H1 (cell line): Measurements from ENCODE around the gene YPEL5. TPM values are rescaled to one million over a fixed set of nuclear protein-coding genes. Genes with fewer than 3 reads are reported as not detected.

ENCODE experiments used
- CTCF ChIA-PET: fragments of 300-600 bp; sonication (Branson Sonifier 250); formaldehyde crosslinking; loops from one replicate; lab custom pipeline; 2021; ENCODE audit not compliant: partially characterized antibody; lab: Charles Lee
- POLR2A ChIA-PET: fragments of 300-600 bp; sonication (Branson Sonifier 250); formaldehyde crosslinking; loops from one replicate; lab custom pipeline; 2021; ENCODE audit warnings: inconsistent platforms; ENCODE audit not compliant: partially characterized antibody; lab: Charles Lee
- DNase-seq, 2 experiments: peaks; one replicate each; pipeline versions ENCODE4 v3.0.0 to v3.0.0-alpha.2; 2010 to 2022; ENCODE audit warnings: low spot score in 2 of 2, low read depth in 1 of 2, mixed read lengths in 1 of 2
- FAIRE-seq: peaks from 2 replicates; lab custom pipeline; 2011; peaks lifted over from hg19 to GRCh38; lab: Jason Lieb, UNC
- H2AFZ ChIP-seq: 2 replicates; pipeline ENCODE4 v1.8.1; 2012; ENCODE audit warnings: low read length, inconsistent platforms
- H2AK5ac ChIP-seq: 2 replicates; pipeline ENCODE4 v1.6.1; 2013; ENCODE audit warnings: low read depth, low read length
- H2BK120ac ChIP-seq: replicated peaks from 2 replicates; pipeline ENCODE3; 2013; ENCODE audit warnings: low read depth, low read length, inconsistent platforms
- H2BK12ac ChIP-seq: 2 replicates; pipeline ENCODE4 v1.6.1; 2013; ENCODE audit warnings: low read depth, low read length
- H2BK15ac ChIP-seq: 2 replicates; pipeline ENCODE4 v1.6.1; 2013; ENCODE audit warnings: low read length
- H2BK20ac ChIP-seq: 2 replicates; pipeline ENCODE4 v1.6.1; 2013; ENCODE audit warnings: low read length
- H2BK5ac ChIP-seq: 2 replicates; pipeline ENCODE4 v1.6.1; 2013; ENCODE audit warnings: low read depth, low read length
- H3K14ac ChIP-seq: 2 replicates; pipeline ENCODE4 v1.6.1; 2013; ENCODE audit warnings: inconsistent platforms; ENCODE audit not compliant: insufficient read length
- H3K18ac ChIP-seq: 2 replicates; pipeline ENCODE4 v1.6.1; 2013; ENCODE audit warnings: low read length; ENCODE audit errors: extremely low read depth
- H3K23ac ChIP-seq: 2 replicates; pipeline ENCODE4 v1.6.1; 2013; ENCODE audit warnings: inconsistent platforms; ENCODE audit not compliant: insufficient read length
- H3K23me2 ChIP-seq: 2 replicates; pipeline ENCODE4 v1.6.1; 2013; ENCODE audit warnings: low read depth, low read length
- H3K27ac ChIP-seq: 2 replicates; pipeline ENCODE4 v1.6.1; 2011; ENCODE audit warnings: low read depth, low read length, inconsistent platforms
- H3K27me3 ChIP-seq, 4 experiments: replicated peaks in 1 of 4; 1 replicate in 1 of 4; 2 replicates in 3 of 4; pipeline versions ENCODE4 v1.6.1 to v1.8.1; 2011 to 2013; ENCODE audit warnings: low read length in 3 of 4, mild to moderate bottlenecking in 3 of 4, inconsistent platforms in 2 of 4, mixed read lengths in 2 of 4, moderate library complexity in 1 of 4; ENCODE audit not compliant: control insufficient read depth in 3 of 4, insufficient read depth in 3 of 4; ENCODE audit errors: extremely low read depth in 1 of 4
- H3K36me3 ChIP-seq, 4 experiments: 2 replicates each; pipeline versions ENCODE4 v1.6.1 to v1.8.1; 2011 to 2013; ENCODE audit warnings: mild to moderate bottlenecking in 4 of 4, low read length in 3 of 4, moderate library complexity in 2 of 4, control low read depth in 1 of 4, inconsistent platforms in 1 of 4; ENCODE audit not compliant: insufficient read depth in 4 of 4, control insufficient read depth in 2 of 4
- H3K4ac ChIP-seq: replicated peaks from 2 replicates; pipeline ENCODE3; 2013; ENCODE audit warnings: low read length, low read depth, mixed read lengths, inconsistent platforms; ENCODE audit not compliant: insufficient read length
- H3K4me1 ChIP-seq, 4 experiments: replicated peaks in 1 of 4; 1 replicate in 1 of 4; 2 replicates in 3 of 4; pipeline versions ENCODE4 v1.6.1 to v1.8.1; 2011 to 2013; ENCODE audit warnings: low read length in 3 of 4, inconsistent platforms in 2 of 4, mixed read lengths in 1 of 4; ENCODE audit not compliant: insufficient read depth in 4 of 4, control insufficient read depth in 3 of 4
- H3K4me2 ChIP-seq, 2 experiments: 2 replicates each; pipeline versions ENCODE4 v1.6.1 to v1.8.1; 2011 to 2013; ENCODE audit warnings: low read depth in 2 of 2, low read length in 2 of 2, control low read depth in 1 of 2, inconsistent platforms in 1 of 2, mild to moderate bottlenecking in 1 of 2; ENCODE audit not compliant: insufficient read depth in 1 of 2
- H3K4me3 ChIP-seq, 4 experiments: fragments of 200-600, 300-600 bp in 1 of 4; sonication (generic), shearing (Covaris generic), sonication (Bioruptor Twin) in 1 of 4; 2 replicates each; pipeline versions ENCODE4 v1.5.1 to v1.8.1; 2011 to 2016; ENCODE audit warnings: low read length in 4 of 4, low read depth in 3 of 4, control low read depth in 2 of 4, inconsistent platforms in 2 of 4, mild to moderate bottlenecking in 2 of 4, mixed read lengths in 1 of 4, moderate library complexity in 1 of 4; ENCODE audit not compliant: insufficient read depth in 2 of 4; ENCODE audit errors: extremely low read depth in 1 of 4
- H3K56ac ChIP-seq: replicated peaks from 2 replicates; pipeline ENCODE3; 2013; ENCODE audit warnings: low read depth, mild to moderate bottlenecking, mixed read lengths, low read length, inconsistent platforms; ENCODE audit not compliant: insufficient read length
- H3K79me1 ChIP-seq: 2 replicates; pipeline ENCODE4 v1.6.1; 2013; ENCODE audit warnings: low read depth, low read length, control low read depth
- H3K79me2 ChIP-seq, 2 experiments: 2 replicates each; pipeline versions ENCODE4 v1.6.1 to v1.8.1; 2012 to 2013; ENCODE audit warnings: low read length in 2 of 2, mild to moderate bottlenecking in 2 of 2, inconsistent platforms in 1 of 2; ENCODE audit not compliant: insufficient read depth in 2 of 2, control insufficient read depth in 1 of 2
- H3K9ac ChIP-seq, 4 experiments: replicated peaks in 1 of 4; 1 replicate in 1 of 4; 2 replicates in 3 of 4; pipeline versions ENCODE4 v1.6.1 to v1.8.1; 2011 to 2013; ENCODE audit warnings: low read depth in 3 of 4, low read length in 3 of 4, control low read depth in 2 of 4, mild to moderate bottlenecking in 2 of 4, moderate library complexity in 2 of 4, inconsistent platforms in 1 of 4; ENCODE audit errors: extremely low read depth in 1 of 4
- H3K9me3 ChIP-seq, 2 experiments: 2 replicates each; pipeline versions ENCODE4 v1.6.1 to v1.8.1; 2012 to 2013; ENCODE audit warnings: mild to moderate bottlenecking in 2 of 2, moderate library complexity in 2 of 2, control low read depth in 1 of 2, inconsistent platforms in 1 of 2, low read depth in 1 of 2, low read length in 1 of 2, mixed read lengths in 1 of 2; ENCODE audit not compliant: insufficient read depth in 2 of 2
- H4K20me1 ChIP-seq, 2 experiments: replicated peaks in 1 of 2; 2 replicates each; pipeline versions ENCODE3 to v1.8.1; 2011 to 2013; ENCODE audit warnings: inconsistent platforms in 2 of 2, low read length in 2 of 2, mild to moderate bottlenecking in 1 of 2; ENCODE audit not compliant: insufficient read depth in 2 of 2, control insufficient read depth in 1 of 2
- H4K5ac ChIP-seq: 2 replicates; pipeline ENCODE4 v1.6.1; 2013; ENCODE audit warnings: low read length, low read depth, mixed read lengths, inconsistent platforms; ENCODE audit not compliant: insufficient read length
- H4K8ac ChIP-seq: 2 replicates; pipeline ENCODE4 v1.8.0; 2013; ENCODE audit warnings: mild to moderate bottlenecking, moderate library complexity, low read length, inconsistent platforms; ENCODE audit not compliant: insufficient read depth; ENCODE audit errors: extremely low read depth
- H4K91ac ChIP-seq: replicated peaks from 2 replicates; pipeline ENCODE3; 2013; ENCODE audit warnings: low read length, mixed read lengths, inconsistent platforms; ENCODE audit not compliant: insufficient read length
- CEBPB ChIP-seq: IDR thresholded peaks from 2 replicates; pipeline ENCODE4 v1.6.1; 2012; ENCODE audit warnings: low read depth, low read length
- KDM1A ChIP-seq: fragments of 200-600, 300-600 bp; sonication (generic); IDR thresholded peaks from 2 replicates; pipeline ENCODE4 v1.7.1; 2016; ENCODE audit warnings: mild to moderate bottlenecking, low read length, borderline replicate concordance
- PHF8 ChIP-seq: fragments of 200-600 bp; sonication (generic); conservative IDR thresholded peaks from 2 replicates; pipeline ENCODE4 v1.7.1; 2012; ENCODE audit warnings: low read depth, mild to moderate bottlenecking, inconsistent platforms, low read length, moderate library complexity
- POLR2A ChIP-seq, 2 experiments: IDR thresholded peaks; 1 replicate in 1 of 2; 2 replicates in 1 of 2; pipeline ENCODE4 v1.6.1; 2011; ENCODE audit warnings: low read depth in 2 of 2, low read length in 2 of 2, mild to moderate bottlenecking in 2 of 2; ENCODE audit errors: control extremely low read depth in 1 of 2
- RBBP5 ChIP-seq: IDR thresholded peaks from 2 replicates; pipeline ENCODE4 v1.7.1; 2012; ENCODE audit warnings: low read depth, mild to moderate bottlenecking, inconsistent platforms, low read length, moderate library complexity, borderline replicate concordance
- TCF12 ChIP-seq: IDR thresholded peaks from 2 replicates; pipeline ENCODE4 v1.6.1; 2011; ENCODE audit warnings: low read depth, mild to moderate bottlenecking, low read length
- WGBS, 2 experiments: shearing (Covaris generic) in 1 of 2; methylation state at CpG; one replicate each; pipeline versions ENCODE4 v1.1.6 to v1.1.7; 2013 to 2015; ENCODE audit warnings: low lambda C conversion rate in 2 of 2, mixed read lengths in 2 of 2, inconsistent platforms in 1 of 2, low coverage in 1 of 2, missing lambda C conversion rate in 1 of 2; ENCODE audit not compliant: insufficient replicate concordance in 2 of 2, insufficient coverage in 1 of 2, insufficient read length in 1 of 2; ENCODE audit errors: extremely low coverage in 1 of 2, missing lambda C conversion rate in 1 of 2; 5-methylcytosine and 5-hydroxymethylcytosine counted together
- polyA plus RNA-seq, 7 experiments: library from polyadenylated mRNA; depleted of rRNA in 3 of 7; stranded (reverse) in 5 of 7; unstranded in 2 of 7; fragments of >200 nt in 5 of 7; fragments of 200-250 nt in 2 of 7; gene quantifications; 1 replicate in 5 of 7; 2 replicates in 1 of 7; 4 replicates in 1 of 7; pipeline versions ENCODE4 v1.2.1 to v1.2.3, GENCODE V29; 2011 to 2013; ENCODE audit warnings: missing spikeins in 2 of 7, mixed read lengths in 2 of 7
- total RNA-seq: library from RNA; stranded (reverse); fragmentation: NEBNext Ultra II Directional; extraction: Animal tissue kit (Norgen Biotek cat#: 25700); gene quantifications from 2 replicates; pipeline ENCODE4 v1.2.1, GENCODE V29; 2021

The YPEL5 gene
- total and polyA plus RNA-seq, 2 of the 8 experiments (the other 6 are each of a cell fraction or from before 2014, with no cell fraction given) = 18.5 to 28.0 TPM

DNA sequence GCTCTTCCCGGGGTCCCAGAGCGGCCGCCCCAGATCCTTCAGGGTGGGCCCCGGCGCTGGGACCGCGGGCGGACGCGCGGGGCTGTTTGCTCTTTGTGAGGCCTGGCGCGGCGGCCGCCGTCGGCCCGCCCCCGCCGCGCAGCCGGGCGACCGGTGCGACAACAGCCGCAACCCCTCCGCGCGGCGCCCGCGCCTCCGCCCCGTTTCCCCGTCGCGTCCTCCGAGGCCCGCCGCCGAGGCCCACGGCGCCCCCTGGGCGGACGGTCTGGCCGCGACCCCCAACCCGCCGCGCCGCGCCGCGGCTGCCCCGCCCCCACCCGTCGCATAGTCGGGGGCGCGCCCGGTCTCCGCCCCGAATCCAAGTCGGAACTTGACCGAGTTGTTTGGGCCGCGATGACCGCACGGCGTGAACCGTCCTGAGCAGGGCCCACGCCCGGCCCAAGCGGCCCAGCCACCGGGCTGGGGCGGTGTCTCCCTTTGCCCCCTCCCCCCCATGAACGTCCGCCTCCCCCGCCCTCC, 448 bp downstream of the YPEL5 start:
- Histone ChIP-seq H2BK15ac (no peak overlapping the region), H3K79me1 (no peaks in the 10 kb centered on the region), H3K23me2 (peaks cover 7% of the 10 kb centered on the region; the same call in 1 of the 2 replicates), H4K20me1 (no peaks in the 10 kb centered on the region), H3K4me3 (peak overlapping the region; percentile 57 to 85 (median 74)), H4K5ac (no peak overlapping the region), H2AK5ac (no peak overlapping the region), H2BK20ac (no peak overlapping the region), H4K8ac (peak overlapping the region; percentile 88; the same call in 1 of the 2 replicates), H3K56ac (no peak overlapping the region), H3K4me2 (peak overlapping the region; percentile 70 to 86; a peak in 3 of 4 replicates), H3K23ac (no peak overlapping the region), H3K14ac (no peak overlapping the region), H3K4me1 (peaks cover 4 to 22% (median 14%) of the 10 kb centered on the region in 4 experiments; a peak in 6 of 7 replicates), H2AFZ (no peak overlapping the region), H4K91ac (no peak overlapping the region), H3K27ac (peak overlapping the region; percentile 68; the same call in 1 of the 2 replicates), H3K36me3 (no peaks in the 10 kb centered on the region), H3K79me2 (0 out of 4 replicates have a peak, but pooled peaks cover 0 to 6% of the 10 kb centered on the region in 2 experiments), H3K18ac (no peak overlapping the region; the same call in 1 of the 2 replicates), H3K9me3 (no peaks in the 10 kb centered on the region), H2BK12ac (no peak overlapping the region), H2BK120ac (no peak overlapping the region), H2BK5ac (no peak overlapping the region), H3K9ac (peak overlapping the region in 3 of 4 experiments; percentile 66 to 84 (median 75); a peak in 5 of 7 replicates), H3K4ac (no peak overlapping the region), H3K27me3 (no peaks in the 10 kb centered on the region; a peak in 2 of 7 replicates)
- 0% methylated on average over 11 of the region's 79 CpGs; no CpG with 5 or more reads in 1 of the 2 experiments for WGBS, 2 experiments
- TF ChIP-seq RBBP5 (peak; percentile 73; the same call in 1 of the 2 replicates), PHF8 (0 out of 2 replicates have a peak, but pooled peaks have one; percentile 37), CEBPB (no peak), POLR2A (IDR thresholded peaks at IDR 0.05; ENCODE audit: control extremely low read depth in 1 of 2, low read depth in 2 of 2, low read length in 2 of 2) (peak in 1 of 2 experiments; percentile 70; a peak in 2 of 3 replicates), TCF12 (no peak), KDM1A (no peak)
- CTCF ChIA-PET = interaction anchor here (1.0 to 6.5 kb wide), 3 partner anchors 9 to 18 kb away, joined by 4 to 60 read pairs (median 8); no protein-coding TSS in a partner anchor
- no peak for DNase-seq
- FAIRE-seq = no peak
- POLR2A ChIA-PET = interaction anchor here (1.0 to 4.0 kb wide), 3 partner anchors 17 to 85 kb away, joined by 4 to 24 read pairs (median 4); no protein-coding TSS in a partner anchor
